HCT116 (cell line): ENCODE data around the gene PFKM.

ENCODE experiments used
- ATF3 ChIP-seq: IDR thresholded peaks from 2 replicates; pipeline ENCODE4 v1.6.1; 2012
- CEBPB ChIP-seq: IDR thresholded peaks from 2 replicates; pipeline ENCODE4 v1.6.1; 2012; ENCODE audit warnings: low read depth
- CTCF ChIP-seq, 3 experiments: fragments of 200-600 bp in 1 of 3; sonication (generic) in 1 of 3; IDR thresholded peaks in 2 of 3; conservative IDR thresholded peaks in 1 of 3; 2 replicates each; pipeline ENCODE4 v1.5.1; 2012 to 2017; ENCODE audit warnings: low read depth in 2 of 3, low read length in 2 of 3, antibody characterized with exemption in 1 of 3, borderline replicate concordance in 1 of 3, control low read depth in 1 of 3, mild to moderate bottlenecking in 1 of 3, mixed read lengths in 1 of 3, mixed run types in 1 of 3, moderate library complexity in 1 of 3; ENCODE audit not compliant: insufficient read depth in 1 of 3
- EZH2 ChIP-seq: fragments of 200-600 bp; sonication (generic); IDR thresholded peaks from 2 replicates; pipeline ENCODE4 v1.6.1; 2017; ENCODE audit warnings: antibody characterized with exemption, mixed run types
- FOSL1 ChIP-seq: IDR thresholded peaks from 2 replicates; pipeline ENCODE4 v1.6.1; 2012; ENCODE audit warnings: low read depth
- MAX ChIP-seq: IDR thresholded peaks from 2 replicates; pipeline ENCODE4 v1.6.1; 2012
- POLR2AphosphoS5 ChIP-seq: IDR thresholded peaks from 2 replicates; pipeline ENCODE4 v1.6.1; 2011; ENCODE audit warnings: mild to moderate bottlenecking, low read depth, low read length, moderate library complexity
- REST ChIP-seq: IDR thresholded peaks from 2 replicates; pipeline ENCODE4 v1.6.1; 2012; ENCODE audit warnings: low read depth
- YY1 ChIP-seq: IDR thresholded peaks from 2 replicates; pipeline ENCODE4 v1.6.1; 2011; ENCODE audit warnings: low read length, low read depth, moderate library complexity, mild to moderate bottlenecking; ENCODE audit not compliant: insufficient replicate concordance; ENCODE audit errors: extremely low read depth

DNA sequence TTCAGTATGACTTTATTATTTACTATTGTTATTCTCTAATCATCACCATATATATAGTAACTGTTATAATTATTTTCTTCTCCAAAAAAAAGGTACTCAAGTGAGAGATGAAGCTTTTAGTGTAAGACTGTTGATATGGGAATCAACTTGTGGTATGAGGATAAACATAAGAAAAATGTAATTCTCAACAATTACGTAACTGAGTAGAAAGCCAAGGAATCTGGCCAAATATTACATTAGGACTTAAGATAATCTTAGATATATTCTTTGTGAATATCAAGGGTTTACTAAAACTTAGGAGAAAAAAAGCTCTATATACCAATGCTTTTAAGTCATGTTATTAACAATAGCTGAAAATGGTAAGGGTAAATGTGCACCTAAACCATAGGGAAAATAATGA is 26.6 kb upstream of the PFKM start:
- TF ChIP-seq REST, result no peak
- no peak for TF ChIP-seq ATF3
- TF ChIP-seq FOSL1, result no peak
- no peak for TF ChIP-seq CTCF (IDR thresholded peaks at IDR 0.05 in 2 of 3, conservative IDR thresholded peaks at IDR 0.05 in 1 of 3; ENCODE audit: borderline replicate concordance in 1 of 3, insufficient read depth in 1 of 3, low read depth in 2 of 3, low read length in 2 of 3)
- TF ChIP-seq MAX, result no peak
- TF ChIP-seq POLR2AphosphoS5, result no peak
- TF ChIP-seq CEBPB, result no peak
- TF ChIP-seq YY1, result no peak
- TF ChIP-seq EZH2, result no peak
